GM19328 (cell line): ENCODE data around the gene CEACAM1.
"Not testable (repeated sequence)": the region's sequence is repeated elsewhere in the genome, so short reads cannot be mapped to it uniquely, and the experiment has no call there.

Experiments
- ATAC-seq: cut with Tn5 transposase; IDR thresholded peaks from one replicate; pipeline ENCODE4 v1.9.1; 2021; ENCODE audit warnings: mild to moderate bottlenecking, moderate library complexity; ENCODE audit not compliant: unreplicated experiment

The CEACAM1 gene

GRCh38 chr19:42512743-42513304 lies 15.5 kb downstream of the CEACAM1 start:
- ATAC-seq, result peak; percentile 70

GRCh38 chr19:42512130-42512636 lies 16.1 kb downstream of the CEACAM1 start:
- no peak for ATAC-seq

GRCh38 chr19:42511340-42511739 lies 16.9 kb downstream of the CEACAM1 start:
- ATAC-seq, result no peak

- no peak for ATAC-seq
Observed at GRCh38 chr19:42508892-42509444, 19.3 kb downstream of the CEACAM1 start.

- ATAC-seq, result no peak
Observed at GRCh38 chr19:42505066-42505465, 23.2 kb downstream of the CEACAM1 start.

- no peak for ATAC-seq
Observed at GRCh38 chr19:42501733-42502132, 26.5 kb downstream of the CEACAM1 start.

GRCh38 chr19:42501243-42501642 lies 27.0 kb downstream of the CEACAM1 start:
- not testable (repeated sequence) for ATAC-seq

- no peak for ATAC-seq
Observed at GRCh38 chr19:42498169-42498757, 30.0 kb downstream of the CEACAM1 start.

- no peak for ATAC-seq
Observed at GRCh38 chr19:42497492-42498168, 30.7 kb downstream of the CEACAM1 start.

- ATAC-seq, result no peak
Observed at GRCh38 chr19:42496460-42497133, 31.7 kb downstream of the CEACAM1 start.

GRCh38 chr19:42495663-42496062 lies 32.6 kb downstream of the CEACAM1 start:
- ATAC-seq, result no peak

- no peak for ATAC-seq
Observed at GRCh38 chr19:42494321-42494720, 34.0 kb downstream of the CEACAM1 start.

GRCh38 chr19:42488783-42489521 lies 39.3 kb downstream of the CEACAM1 start:
- no peak for ATAC-seq

- ATAC-seq, result no peak
Observed at GRCh38 chr19:42487798-42488178, 40.5 kb downstream of the CEACAM1 start.

- no peak for ATAC-seq
Observed at GRCh38 chr19:42487032-42487797, 41.1 kb downstream of the CEACAM1 start.

- ATAC-seq, result not testable (repeated sequence)
Observed at GRCh38 chr19:42485036-42485435, 43.2 kb downstream of the CEACAM1 start.

- no peak for ATAC-seq
Observed at GRCh38 chr19:42480335-42481095, 47.8 kb downstream of the CEACAM1 start.

GRCh38 chr19:42479736-42480135 lies 48.5 kb downstream of the CEACAM1 start:
- no peak for ATAC-seq

- ATAC-seq, result no peak
Observed at GRCh38 chr19:42478765-42479311, 49.4 kb downstream of the CEACAM1 start.
